Central memory CD8-positive, alpha-beta T cell (primary cell): ENCODE data around the gene KCNQ1.

Experiments
- ATAC-seq: fragments of 150-1000 bp; cut with Tn5 transposase; replicated peaks from 2 replicates; pipeline ENCODE4 v1.10.0; 2022; ENCODE audit warnings: mild to moderate bottlenecking, moderate FRiP score, moderate number of reproducible peaks; ENCODE audit not compliant: poor library complexity, severe bottlenecking; ENCODE audit errors: extremely low read depth
- DNase-seq, 2 donors: peaks; one replicate each; pipeline ENCODE4 v3.0.0; 2021; ENCODE audit warnings: low spot score in 2 of 2
- H3K27ac Mint-ChIP-seq: one replicate; pipeline ENCODE4 v1.8.0; 2022; ENCODE audit warnings: low read depth, mild to moderate bottlenecking, moderate library complexity, mixed read lengths
- H3K27me3 Mint-ChIP-seq: one replicate; pipeline ENCODE4 v1.8.0; 2022; ENCODE audit warnings: mixed read lengths
- H3K36me3 Mint-ChIP-seq: one replicate; pipeline ENCODE4 v1.8.0; 2022; ENCODE audit warnings: mild to moderate bottlenecking, moderate library complexity, mixed read lengths; ENCODE audit not compliant: insufficient read depth
- H3K4me1 Mint-ChIP-seq: one replicate; pipeline ENCODE4 v1.8.0; 2022; ENCODE audit warnings: mixed read lengths
- H3K4me3 Mint-ChIP-seq: one replicate; pipeline ENCODE4 v1.8.0; 2022; ENCODE audit warnings: mild to moderate bottlenecking, moderate library complexity, mixed read lengths
- H3K9me3 Mint-ChIP-seq: one replicate; pipeline ENCODE4 v1.8.0; 2022; ENCODE audit warnings: mixed read lengths

KCNQ1 gene

GRCh38 chr11:2529636-2530035, 84.8 kb downstream of the KCNQ1 start:
- H3K27ac Mint-ChIP-seq, result no peak overlapping the region
- peaks cover 14% of the 10 kb centered on the region for H3K27me3 Mint-ChIP-seq
- H3K4me1 Mint-ChIP-seq, result peaks cover 34% of the 10 kb centered on the region
- H3K9me3 Mint-ChIP-seq, result no peaks in the 10 kb centered on the region
- ATAC-seq, result no peak
- no peak overlapping the region for H3K4me3 Mint-ChIP-seq
- no peaks in the 10 kb centered on the region for H3K36me3 Mint-ChIP-seq
- no peak for DNase-seq

GRCh38 chr11:2530131-2530854, 85.5 kb downstream of the KCNQ1 start:
- no peak overlapping the region for H3K27ac Mint-ChIP-seq
- H3K4me3 Mint-ChIP-seq, result no peak overlapping the region

GRCh38 chr11:2530855-2531200, 86.0 kb downstream of the KCNQ1 start:
- ATAC-seq (no peak), DNase-seq (no peak)
- no peak overlapping the region for H3K27ac Mint-ChIP-seq
- H3K27me3 Mint-ChIP-seq, result peaks cover 5% of the 10 kb centered on the region
- H3K9me3 Mint-ChIP-seq, result no peaks in the 10 kb centered on the region
- peaks cover 27% of the 10 kb centered on the region for H3K4me1 Mint-ChIP-seq
- H3K36me3 Mint-ChIP-seq, result no peaks in the 10 kb centered on the region
- H3K4me3 Mint-ChIP-seq, result no peak overlapping the region

More at GRCh38 chr11:2530131-2530854, 85.5 kb downstream of the KCNQ1 start:
- H3K9me3 Mint-ChIP-seq, result no peaks in the 10 kb centered on the region
- DNase-seq (no peak), ATAC-seq (no peak)
- H3K36me3 Mint-ChIP-seq, result no peaks in the 10 kb centered on the region
- peaks cover 10% of the 10 kb centered on the region for H3K27me3 Mint-ChIP-seq
- H3K4me1 Mint-ChIP-seq, result peaks cover 32% of the 10 kb centered on the region

- H3K9me3 Mint-ChIP-seq, result no peaks in the 10 kb centered on the region
- no peak overlapping the region for H3K27ac Mint-ChIP-seq
- H3K4me3 Mint-ChIP-seq, result no peak overlapping the region
- ATAC-seq (no peak), DNase-seq (peak; percentile 41 to 66)
- no peaks in the 10 kb centered on the region for H3K36me3 Mint-ChIP-seq
- no peaks in the 10 kb centered on the region for H3K27me3 Mint-ChIP-seq
- H3K4me1 Mint-ChIP-seq, result peaks cover 21% of the 10 kb centered on the region
Measured at GRCh38 chr11:2531277-2531986, 86.6 kb downstream of the KCNQ1 start.

DNA sequence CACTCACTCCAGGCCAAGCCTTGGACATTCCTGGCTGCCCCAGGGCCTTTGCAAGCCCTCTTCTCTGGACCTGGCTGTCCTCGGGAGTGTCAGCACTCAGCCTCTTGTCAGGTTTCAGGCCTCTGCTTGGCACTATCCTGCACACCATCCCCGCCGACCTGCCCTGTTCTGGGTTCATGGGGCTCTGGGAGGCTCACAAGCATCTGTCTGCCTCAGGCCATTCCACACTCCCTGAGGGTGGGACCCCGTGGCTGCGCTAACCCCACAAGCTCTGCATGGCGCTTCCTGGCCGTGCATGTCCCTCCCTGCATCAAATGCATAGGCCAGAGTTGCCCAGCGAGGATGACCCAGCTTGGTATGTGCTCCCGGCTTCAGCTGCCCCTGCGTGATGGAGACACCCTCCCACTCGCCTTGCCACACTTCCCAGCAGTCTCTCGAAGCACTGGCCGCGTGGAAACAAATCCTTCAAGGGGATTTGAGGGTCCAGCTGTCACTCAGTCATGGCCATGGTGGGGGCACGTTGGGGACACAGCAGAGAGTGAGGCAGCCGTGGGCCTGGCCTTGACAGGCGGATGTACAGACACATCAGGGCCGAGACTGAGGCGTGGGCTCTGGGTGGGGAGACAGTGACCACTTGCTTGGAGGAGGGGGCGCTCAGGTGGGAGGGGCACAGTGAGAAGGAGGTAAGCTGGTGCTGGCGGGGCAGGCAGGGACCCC, 87.3 kb downstream of the KCNQ1 start:
- Mint-ChIP-seq H3K27ac (peak overlapping the region; percentile 70), H3K4me1 (peaks cover 21% of the 10 kb centered on the region), H3K27me3 (no peaks in the 10 kb centered on the region)

GRCh38 chr11:2532704-2533586, 88.1 kb downstream of the KCNQ1 start:
- no peaks in the 10 kb centered on the region for H3K27me3 Mint-ChIP-seq
- H3K9me3 Mint-ChIP-seq, result no peaks in the 10 kb centered on the region
- H3K36me3 Mint-ChIP-seq, result no peaks in the 10 kb centered on the region
- peak; percentile 87 for ATAC-seq
- H3K4me3 Mint-ChIP-seq, result peak overlapping the region; percentile 60
- H3K27ac Mint-ChIP-seq, result peak overlapping the region; percentile 70
- peaks cover 18% of the 10 kb centered on the region for H3K4me1 Mint-ChIP-seq
- peak; percentile 81 to 94 for DNase-seq

More for the DNA sequence above, 87.3 kb downstream of the KCNQ1 start:
- ATAC-seq (no peak), DNase-seq (no peak)
- H3K36me3 Mint-ChIP-seq, result no peaks in the 10 kb centered on the region
- no peak overlapping the region for H3K4me3 Mint-ChIP-seq
- no peaks in the 10 kb centered on the region for H3K9me3 Mint-ChIP-seq

GRCh38 chr11:2533587-2534133, 88.9 kb downstream of the KCNQ1 start:
- peak overlapping the region; percentile 60 for H3K4me3 Mint-ChIP-seq
- no peak for ATAC-seq
- peaks cover 17% of the 10 kb centered on the region for H3K4me1 Mint-ChIP-seq
- DNase-seq, result no peak
- no peaks in the 10 kb centered on the region for H3K9me3 Mint-ChIP-seq
- H3K27me3 Mint-ChIP-seq, result no peaks in the 10 kb centered on the region
- H3K27ac Mint-ChIP-seq, result no peak overlapping the region
- no peaks in the 10 kb centered on the region for H3K36me3 Mint-ChIP-seq

DNA sequence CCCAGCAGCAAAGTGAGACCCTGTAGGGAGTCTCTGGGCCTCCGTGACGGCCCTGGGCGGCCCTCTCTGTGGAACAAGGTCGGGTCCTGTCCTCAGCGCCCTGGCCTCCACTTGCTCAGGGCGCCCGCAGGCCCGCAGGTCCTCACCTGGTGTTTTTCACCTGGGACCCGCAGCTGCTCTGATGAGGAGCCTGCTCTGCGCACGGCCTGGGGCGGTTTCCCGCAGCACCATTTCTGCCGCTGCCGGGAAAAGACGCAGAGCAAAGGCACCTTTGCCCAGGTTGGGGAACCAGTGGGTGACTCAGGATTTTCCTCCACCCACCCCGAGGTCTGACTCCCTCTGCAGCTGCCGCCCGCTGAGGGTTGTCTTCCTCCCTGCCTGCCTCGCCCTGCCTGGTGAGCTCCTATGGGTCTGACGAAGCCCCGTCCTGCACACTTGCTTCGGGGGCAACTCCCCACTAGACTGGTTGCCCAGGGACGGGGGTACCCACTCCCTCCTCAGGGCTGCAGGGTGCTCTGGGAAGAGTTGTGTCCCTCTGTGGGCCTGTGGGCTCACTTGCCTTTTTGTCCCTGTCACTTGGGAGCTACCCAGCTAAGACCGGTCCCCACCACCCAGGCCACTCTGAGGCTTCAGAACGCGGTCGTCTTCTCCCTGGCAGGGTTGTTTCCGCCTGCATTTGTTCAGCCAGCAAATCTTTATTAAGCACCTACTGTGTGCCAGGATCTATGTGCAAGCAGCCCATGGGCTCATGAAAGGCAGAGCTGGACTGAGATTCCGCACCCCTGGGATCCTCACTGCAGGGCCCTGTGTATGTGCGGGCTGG, 89.5 kb downstream of the KCNQ1 start:
- ATAC-seq (no peak), DNase-seq (no peak)
- H3K9me3 Mint-ChIP-seq, result no peaks in the 10 kb centered on the region
- H3K27me3 Mint-ChIP-seq, result no peaks in the 10 kb centered on the region
- no peak overlapping the region for H3K4me3 Mint-ChIP-seq
- no peaks in the 10 kb centered on the region for H3K36me3 Mint-ChIP-seq
- H3K27ac Mint-ChIP-seq, result no peak overlapping the region
- H3K4me1 Mint-ChIP-seq, result peaks cover 17% of the 10 kb centered on the region

GRCh38 chr11:2534957-2535672, 90.3 kb downstream of the KCNQ1 start:
- ATAC-seq, result no peak
- no peaks in the 10 kb centered on the region for H3K9me3 Mint-ChIP-seq
- H3K4me1 Mint-ChIP-seq, result peaks cover 17% of the 10 kb centered on the region
- no peak overlapping the region for H3K27ac Mint-ChIP-seq
- no peak for DNase-seq
- H3K4me3 Mint-ChIP-seq, result no peak overlapping the region
- no peaks in the 10 kb centered on the region for H3K36me3 Mint-ChIP-seq
- H3K27me3 Mint-ChIP-seq, result no peaks in the 10 kb centered on the region

- DNase-seq (no peak), ATAC-seq (no peak)
- no peak overlapping the region for H3K27ac Mint-ChIP-seq
- peaks cover 17% of the 10 kb centered on the region for H3K4me1 Mint-ChIP-seq
- no peaks in the 10 kb centered on the region for H3K27me3 Mint-ChIP-seq
- no peak overlapping the region for H3K4me3 Mint-ChIP-seq
- no peaks in the 10 kb centered on the region for H3K36me3 Mint-ChIP-seq
- no peaks in the 10 kb centered on the region for H3K9me3 Mint-ChIP-seq
Measured at GRCh38 chr11:2535673-2536439, 91.0 kb downstream of the KCNQ1 start.
